HG03039 (cell line): Measurements from ENCODE around the gene RIC3.

Experiments used
- ATAC-seq: cut with Tn5 transposase; IDR thresholded peaks from one replicate; pipeline ENCODE4 v1.9.1; 2021; ENCODE audit warnings: mild to moderate bottlenecking, moderate library complexity; ENCODE audit not compliant: unreplicated experiment

Gene RIC3

DNA sequence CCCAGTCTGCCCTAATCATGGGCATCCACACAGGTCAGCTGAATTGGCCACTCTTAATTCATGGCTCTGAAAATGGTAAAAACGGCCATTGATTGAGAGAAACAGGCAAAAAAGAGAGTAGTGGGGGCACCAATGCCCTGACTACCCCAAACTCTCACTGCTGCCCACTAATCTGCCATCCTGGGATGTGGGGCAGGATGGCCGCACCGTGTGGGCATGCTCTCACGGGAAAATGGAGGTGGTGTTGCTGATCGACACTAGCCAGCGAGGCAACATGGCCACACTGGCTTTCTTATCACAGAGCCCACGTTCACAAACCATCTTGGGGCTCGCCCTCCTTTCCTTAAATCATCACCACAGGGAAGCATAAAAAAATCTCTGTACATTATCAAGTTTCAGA is 99.1 kb downstream of the RIC3 start:
- ATAC-seq: no peak

- ATAC-seq: no peak
Observed at GRCh38 chr11:8068605-8069221, 100.1 kb downstream of the RIC3 start.

DNA sequence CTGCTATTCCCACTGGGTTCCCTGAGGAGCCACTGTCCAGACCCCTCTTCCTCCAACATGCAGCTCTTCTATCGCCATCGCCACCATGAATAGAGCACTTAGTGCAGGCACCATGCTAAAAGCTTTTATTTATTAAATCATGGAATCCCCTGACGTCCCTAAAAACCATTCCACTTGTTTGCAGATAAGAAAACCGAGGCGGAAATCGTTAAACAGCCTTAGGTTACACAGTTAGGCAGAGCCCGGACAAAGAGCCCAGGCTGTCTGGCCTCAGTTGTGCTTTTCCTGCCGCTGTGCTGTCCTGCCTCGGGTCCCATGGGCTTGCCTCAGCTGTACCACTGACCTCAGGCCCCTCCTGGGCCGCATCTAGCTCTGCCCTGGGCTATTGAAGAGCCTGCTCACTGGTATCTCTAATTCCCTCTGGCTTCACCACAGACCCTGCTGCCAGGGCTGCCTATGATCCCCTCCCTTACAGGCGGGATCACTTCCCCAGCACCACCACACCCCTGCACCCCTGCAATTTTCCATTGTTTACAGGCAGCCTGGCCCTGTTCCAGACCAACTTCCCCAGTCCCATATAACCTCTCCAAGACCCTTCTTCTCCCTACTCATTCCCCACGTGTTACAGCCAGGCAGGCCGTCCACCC is 100.8 kb downstream of the RIC3 start:
- no peak for ATAC-seq

GRCh38 chr11:8067567-8067928 is 101.3 kb downstream of the RIC3 start:
- ATAC-seq: no peak

- ATAC-seq: no peak
Observed at GRCh38 chr11:8066911-8067455, 101.8 kb downstream of the RIC3 start.

- no peak for ATAC-seq
Observed at GRCh38 chr11:8066036-8066910, 102.6 kb downstream of the RIC3 start.

DNA sequence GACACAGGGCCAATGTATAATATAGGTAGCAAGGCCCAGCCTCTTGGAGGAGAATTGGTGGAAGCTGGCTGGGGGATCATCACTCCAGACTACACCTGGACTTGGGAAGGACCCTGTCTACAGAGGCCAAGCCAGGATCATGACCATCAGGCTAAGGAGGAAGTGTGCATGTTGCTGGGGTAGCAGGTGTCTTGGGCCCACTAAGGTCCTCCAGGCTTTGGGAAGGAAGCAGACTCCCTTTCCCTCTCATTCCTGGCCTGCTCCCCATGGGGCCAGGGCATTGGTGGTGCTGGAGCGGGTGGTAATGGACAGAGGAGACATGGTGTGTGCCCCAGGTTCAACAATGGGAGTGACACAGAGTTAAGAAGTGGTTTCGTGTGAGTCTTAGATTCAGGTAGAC is 103.8 kb downstream of the RIC3 start:
- ATAC-seq: no peak

- ATAC-seq: no peak
Observed at GRCh38 chr11:8063324-8063723, 105.5 kb downstream of the RIC3 start.

GRCh38 chr11:8062781-8063257 is 106.0 kb downstream of the RIC3 start:
- no peak for ATAC-seq

DNA sequence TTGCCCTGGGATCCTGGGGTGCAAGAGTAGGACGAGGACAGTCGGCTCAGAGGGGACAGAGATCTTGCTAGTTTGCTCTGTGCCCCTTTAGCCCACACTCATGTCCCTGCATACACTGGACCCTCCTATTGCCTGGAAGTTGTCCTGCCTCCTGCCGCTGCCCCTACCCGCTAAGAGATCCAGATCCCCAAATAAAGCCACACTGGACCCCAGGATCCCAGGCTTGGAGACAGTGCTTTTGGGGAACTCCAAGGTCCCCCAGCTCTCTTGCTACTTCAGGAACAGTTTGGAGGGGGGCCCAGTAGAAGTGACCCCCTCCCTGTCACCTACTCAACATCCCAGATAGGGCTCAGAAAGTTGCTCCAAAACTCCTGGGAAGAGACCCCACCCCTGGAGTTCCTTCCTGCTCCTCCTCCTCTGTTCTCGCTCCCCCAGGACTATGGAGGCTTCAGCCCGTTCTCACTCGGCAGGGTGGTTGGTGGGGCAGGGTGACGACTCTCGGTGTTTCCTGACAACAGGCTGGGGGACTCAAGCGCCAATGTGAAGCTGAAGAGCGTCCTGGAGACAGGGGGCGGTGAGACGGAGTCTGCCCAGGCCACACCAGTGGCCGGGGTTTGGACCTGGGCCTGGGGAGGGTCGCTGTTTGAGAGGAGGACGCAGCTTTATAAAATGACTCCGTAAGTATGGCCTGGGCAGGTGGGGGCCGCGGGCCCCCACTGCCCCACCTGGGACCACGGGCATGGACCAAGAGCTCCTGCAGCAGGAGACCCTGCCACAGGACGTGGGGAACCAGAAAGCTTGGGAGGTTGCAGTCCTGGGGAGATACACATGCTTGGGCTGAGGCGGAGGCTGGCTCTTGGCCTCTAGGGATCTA is 107.0 kb downstream of the RIC3 start:
- ATAC-seq: no peak

DNA sequence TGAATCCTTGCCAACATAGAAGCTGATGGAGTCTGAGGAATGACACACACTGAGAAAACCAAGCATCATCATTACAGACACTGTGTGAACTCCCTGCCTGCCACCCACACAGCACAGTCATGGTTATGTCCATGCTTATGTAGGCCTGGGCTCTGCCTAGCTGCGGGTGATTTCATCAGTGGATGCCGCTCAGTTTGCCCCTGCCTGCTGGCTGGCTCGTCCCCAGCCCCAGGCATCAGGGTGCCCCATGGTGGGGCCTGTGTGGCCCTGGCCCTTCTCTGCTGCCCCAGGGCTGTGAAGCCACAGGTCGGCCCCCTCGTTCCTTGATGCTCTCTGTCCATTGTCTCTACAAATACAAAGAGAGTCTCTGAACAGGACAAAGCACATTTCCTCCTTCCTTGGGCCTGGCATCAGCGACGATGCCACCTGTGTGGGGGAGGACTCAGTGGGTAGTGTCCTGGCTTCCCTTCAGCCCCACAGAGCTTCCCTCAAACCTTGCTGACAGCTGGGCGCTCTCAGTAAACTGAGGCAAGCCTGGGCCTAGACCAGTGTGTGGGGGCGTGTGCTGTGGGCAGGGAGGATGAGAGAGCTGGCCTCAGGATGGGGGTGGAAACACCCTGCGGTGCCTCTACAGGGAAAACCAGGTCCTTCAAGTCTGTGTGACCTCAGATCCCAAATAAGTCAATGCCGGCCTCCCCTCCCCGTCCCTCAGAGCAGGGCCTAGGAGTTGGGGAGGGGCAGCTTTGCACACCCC is 107.8 kb downstream of the RIC3 start:
- no peak for ATAC-seq

DNA sequence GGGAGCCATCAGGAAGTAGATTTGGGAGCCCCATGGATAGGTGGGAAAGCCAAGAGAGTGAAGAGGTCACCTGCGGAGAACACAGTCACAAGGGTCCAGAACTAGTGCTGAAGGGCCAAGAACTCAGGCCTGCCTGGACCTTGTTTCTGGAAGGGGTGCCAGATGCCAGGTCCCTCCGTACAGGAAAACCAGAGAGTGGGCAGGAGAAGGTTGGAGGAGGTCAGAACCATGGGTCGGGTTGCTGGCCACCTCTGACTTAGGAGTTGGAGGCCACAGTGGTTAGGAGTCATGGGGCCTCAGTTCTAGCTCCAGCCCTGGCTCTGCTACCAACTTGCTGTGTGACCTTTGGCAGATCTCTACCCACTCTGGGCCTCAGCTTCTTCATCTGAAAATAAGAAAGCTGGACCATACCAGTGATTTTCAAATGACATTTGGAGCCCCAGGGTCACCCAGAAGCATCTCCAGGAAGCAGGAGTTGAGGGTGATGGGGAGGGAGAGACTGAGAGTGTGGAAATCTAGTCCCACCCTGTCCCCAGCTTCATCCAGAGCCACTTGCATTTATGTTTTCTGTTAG is 108.6 kb downstream of the RIC3 start:
- ATAC-seq: no peak

DNA sequence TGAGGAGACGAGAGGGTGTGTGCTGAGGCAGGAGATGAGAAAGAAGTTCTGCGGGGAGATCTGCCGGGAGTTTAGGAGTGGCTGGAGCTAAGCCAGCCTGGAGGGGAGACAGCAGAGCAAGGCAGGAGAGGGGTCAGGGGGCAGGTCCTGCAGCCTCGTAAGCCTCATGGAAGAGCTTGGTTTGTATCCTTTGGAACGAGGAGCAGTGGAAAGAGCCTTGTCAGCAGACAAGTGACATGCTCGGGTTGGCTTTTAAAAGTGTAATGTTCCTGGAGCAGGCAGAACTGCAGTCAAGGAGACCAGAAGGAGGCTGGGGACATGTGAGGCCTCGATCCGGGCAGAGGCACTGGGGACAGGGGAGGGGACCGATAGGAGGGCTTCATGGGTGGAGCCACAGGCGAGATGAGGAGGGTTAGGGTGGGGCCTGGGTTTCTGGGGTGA is 109.2 kb downstream of the RIC3 start:
- no peak for ATAC-seq

DNA sequence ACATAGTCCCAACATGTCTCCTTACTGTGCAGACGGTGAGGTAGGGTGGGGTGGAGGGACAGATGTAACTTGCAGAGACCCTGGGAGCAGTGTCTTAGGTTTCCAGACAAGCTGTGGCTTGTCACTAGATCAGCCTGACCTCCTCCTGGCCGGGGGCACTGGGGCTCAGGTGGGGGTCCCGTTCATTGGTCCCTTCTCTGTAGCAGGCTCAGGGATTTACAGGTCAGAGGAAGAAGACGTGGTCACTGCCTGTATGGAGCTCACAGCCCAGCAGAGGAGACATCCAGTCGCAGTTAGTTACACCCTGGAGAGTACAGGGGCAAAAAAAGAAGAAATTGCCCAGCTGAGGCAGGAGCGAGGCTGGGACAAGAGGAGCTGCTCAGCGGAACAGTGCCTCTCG is 109.8 kb downstream of the RIC3 start:
- no peak for ATAC-seq

GRCh38 chr11:8058216-8058615 is 110.6 kb downstream of the RIC3 start:
- ATAC-seq: no peak

- ATAC-seq: no peak
Observed at GRCh38 chr11:8056810-8057463, 111.9 kb downstream of the RIC3 start.
